HFFc6 (cell line): Measurements from ENCODE around the gene PPARG. TPM values are rescaled to one million over a fixed set of nuclear protein-coding genes. Genes with fewer than 3 reads are reported as not detected.

ENCODE experiments used
- DNase-seq: peaks from one replicate; pipeline ENCODE4 v3.0.0-alpha.2; 2018
- H3K27ac Mint-ChIP-seq: 2 replicates; pipeline ENCODE4 v1.8.0; 2020; ENCODE audit warnings: mild to moderate bottlenecking, mixed read lengths
- H3K27me3 Mint-ChIP-seq: 2 replicates; pipeline ENCODE4 v1.8.0; 2021; ENCODE audit warnings: mild to moderate bottlenecking, moderate library complexity, mixed read lengths; ENCODE audit not compliant: insufficient read depth
- H3K36me3 Mint-ChIP-seq: 2 replicates; pipeline ENCODE4 v1.8.0; 2021; ENCODE audit warnings: low read depth, mixed read lengths
- H3K4me1 Mint-ChIP-seq: 2 replicates; pipeline ENCODE4 v1.8.0; 2020; ENCODE audit warnings: low read depth, mixed read lengths
- H3K4me3 Mint-ChIP-seq: 2 replicates; pipeline ENCODE4 v1.8.0; 2020; ENCODE audit warnings: mild to moderate bottlenecking, moderate library complexity, mixed read lengths
- H3K9me3 Mint-ChIP-seq: 2 replicates; pipeline ENCODE4 v1.8.0; 2020; ENCODE audit warnings: mild to moderate bottlenecking, mixed read lengths
- CTCF ChIP-seq: fragments of 200-600 bp; sonication (generic); IDR thresholded peaks from 2 replicates; pipeline ENCODE4 v1.5.0; 2021; ENCODE audit warnings: antibody characterized with exemption, mild to moderate bottlenecking
- total RNA-seq, 6 experiments: library from RNA; stranded (reverse); fragmentation: NEBNext Ultra II Directional; extraction: Animal tissue kit (Norgen Biotek cat#: 25700); gene quantifications; 2 replicates in 1 of 6; 3 replicates in 5 of 6; pipeline ENCODE4 v1.2.3, GENCODE V29; 2021

PPARG gene
- total RNA-seq, 6 experiments from 2014 or later: 3.7 to 4.8 (median 4.0) TPM

GRCh38 chr3:12363397-12364195 lies 74.7 kb downstream of the PPARG start:
- no peak overlapping the region for H3K27ac Mint-ChIP-seq

GRCh38 chr3:12367346-12367745 lies 78.5 kb downstream of the PPARG start:
- Mint-ChIP-seq H3K9me3 (no peaks in the 10 kb centered on the region), H3K4me1 (peaks cover 35% of the 10 kb centered on the region), H3K36me3 (no peaks in the 10 kb centered on the region), H3K27ac (no peak overlapping the region), H3K27me3 (peaks cover 2% of the 10 kb centered on the region; the same call in 1 of the 2 replicates), H3K4me3 (no peak overlapping the region)
- DNase-seq: no peak
- TF ChIP-seq CTCF: no peak

More at GRCh38 chr3:12363397-12364195, 74.7 kb downstream of the PPARG start:
- Mint-ChIP-seq H3K4me1 (no peaks in the 10 kb centered on the region), H3K4me3 (no peak overlapping the region), H3K36me3 (no peaks in the 10 kb centered on the region), H3K27me3 (no peaks in the 10 kb centered on the region), H3K9me3 (no peaks in the 10 kb centered on the region)
- no peak for TF ChIP-seq CTCF
- no peak for DNase-seq

GRCh38 chr3:12369029-12369428 lies 80.2 kb downstream of the PPARG start:
- peaks cover 2% of the 10 kb centered on the region; the same call in 1 of the 2 replicates for H3K27me3 Mint-ChIP-seq
- H3K36me3 Mint-ChIP-seq: no peaks in the 10 kb centered on the region
- DNase-seq: no peak
- no peak overlapping the region for H3K4me3 Mint-ChIP-seq
- H3K4me1 Mint-ChIP-seq: peaks cover 42% of the 10 kb centered on the region
- TF ChIP-seq CTCF: no peak
- no peak overlapping the region for H3K27ac Mint-ChIP-seq
- no peaks in the 10 kb centered on the region for H3K9me3 Mint-ChIP-seq

- Mint-ChIP-seq H3K36me3 (no peaks in the 10 kb centered on the region), H3K27ac (no peak overlapping the region), H3K27me3 (peaks cover 2% of the 10 kb centered on the region; the same call in 1 of the 2 replicates), H3K9me3 (no peaks in the 10 kb centered on the region), H3K4me1 (peaks cover 42% of the 10 kb centered on the region), H3K4me3 (no peak overlapping the region)
- no peak for DNase-seq
- no peak for TF ChIP-seq CTCF
Observed at GRCh38 chr3:12369598-12369997, 80.7 kb downstream of the PPARG start.

- Mint-ChIP-seq H3K27ac (no peak overlapping the region), H3K4me3 (no peak overlapping the region), H3K36me3 (no peaks in the 10 kb centered on the region), H3K4me1 (peaks cover 42% of the 10 kb centered on the region), H3K27me3 (peaks cover 2% of the 10 kb centered on the region; the same call in 1 of the 2 replicates), H3K9me3 (no peaks in the 10 kb centered on the region)
- peak; percentile 32 for DNase-seq
- TF ChIP-seq CTCF: peak; percentile 54
Observed at GRCh38 chr3:12370758-12371157, 81.9 kb downstream of the PPARG start.
